ENCODE measurements around the gene PPP1R9A.

DNA sequence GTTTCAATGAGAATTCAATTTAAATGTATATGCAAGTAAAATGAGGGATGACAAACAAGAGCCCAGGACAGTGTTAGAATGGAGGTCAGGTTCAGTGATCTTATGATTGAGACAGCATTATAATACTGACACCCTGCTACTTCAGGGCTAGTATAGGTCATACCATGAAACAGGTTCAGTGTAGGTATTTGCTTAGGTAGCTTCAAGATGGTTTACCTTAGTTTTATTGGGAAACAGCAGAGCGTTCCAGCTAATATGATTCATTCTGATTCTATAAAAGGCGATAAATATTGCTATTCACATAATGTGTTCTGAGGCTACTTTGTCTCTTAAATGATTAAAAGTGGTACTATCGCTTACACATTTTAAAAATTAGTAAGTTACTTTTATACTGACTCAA, 203.3 kb downstream of the PPP1R9A start:
- TF ChIP-seq MYC (IDR thresholded peaks at IDR 0.05; ENCODE audit: insufficient read depth, insufficient read length, insufficient replicate concordance, low read length, severe bottlenecking) (no peak), TAF1 (IDR thresholded peaks at IDR 0.05; ENCODE audit: borderline replicate concordance, low read depth, low read length) (no peak), NFIC (IDR thresholded peaks at IDR 0.05; ENCODE audit: low read depth, low read length) (no peak), EP300 (IDR thresholded peaks at IDR 0.05; ENCODE audit: borderline replicate concordance in 1 of 2, control insufficient read depth in 1 of 2, low read depth in 2 of 2, low read length in 2 of 2) (no peak), PAX5 (IDR thresholded peaks at IDR 0.05; ENCODE audit: borderline replicate concordance, low read depth, low read length) (no peak), HDAC2 (IDR thresholded peaks at IDR 0.05) (no peak), POLR2A (IDR thresholded peaks at IDR 0.05; ENCODE audit: low read depth, low read length) (no peak), JUNB (IDR thresholded peaks at IDR 0.05) (no peak), EGR1 (IDR thresholded peaks at IDR 0.05; ENCODE audit: borderline replicate concordance in 1 of 2, low read depth in 2 of 2, low read length in 2 of 2) (no peak), TCF7 (IDR thresholded peaks at IDR 0.05; ENCODE audit: borderline replicate concordance) (no peak), SP1 (IDR thresholded peaks at IDR 0.05; ENCODE audit: low read depth, low read length) (no peak), SREBF2 (IDR thresholded peaks at IDR 0.05; ENCODE audit: low read length) (no peak), CUX1 (IDR thresholded peaks at IDR 0.05; ENCODE audit: insufficient replicate concordance, low read depth, low read length) (no peak)
- TF ChIP-seq, protein P1, sequence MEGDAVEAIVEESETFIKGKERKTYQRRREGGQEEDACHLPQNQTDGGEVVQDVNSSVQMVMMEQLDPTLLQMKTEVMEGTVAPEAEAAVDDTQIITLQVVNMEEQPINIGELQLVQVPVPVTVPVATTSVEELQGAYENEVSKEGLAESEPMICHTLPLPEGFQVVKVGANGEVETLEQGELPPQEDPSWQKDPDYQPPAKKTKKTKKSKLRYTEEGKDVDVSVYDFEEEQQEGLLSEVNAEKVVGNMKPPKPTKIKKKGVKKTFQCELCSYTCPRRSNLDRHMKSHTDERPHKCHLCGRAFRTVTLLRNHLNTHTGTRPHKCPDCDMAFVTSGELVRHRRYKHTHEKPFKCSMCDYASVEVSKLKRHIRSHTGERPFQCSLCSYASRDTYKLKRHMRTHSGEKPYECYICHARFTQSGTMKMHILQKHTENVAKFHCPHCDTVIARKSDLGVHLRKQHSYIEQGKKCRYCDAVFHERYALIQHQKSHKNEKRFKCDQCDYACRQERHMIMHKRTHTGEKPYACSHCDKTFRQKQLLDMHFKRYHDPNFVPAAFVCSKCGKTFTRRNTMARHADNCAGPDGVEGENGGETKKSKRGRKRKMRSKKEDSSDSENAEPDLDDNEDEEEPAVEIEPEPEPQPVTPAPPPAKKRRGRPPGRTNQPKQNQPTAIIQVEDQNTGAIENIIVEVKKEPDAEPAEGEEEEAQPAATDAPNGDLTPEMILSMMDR (IDR thresholded peaks at IDR 0.05 in 2 of 3, conservative IDR thresholded peaks at IDR 0.05 in 1 of 3; ENCODE audit: control insufficient read depth in 2 of 3, extremely low read depth in 1 of 3, insufficient read depth in 1 of 3, low read depth in 3 of 3, low read length in 3 of 3): no peak

All from GM12878 (cell line).